ENCODE results near the gene IPPK. TPM values are rescaled to one million over a fixed set of nuclear protein-coding genes. Genes with fewer than 3 reads are reported as not detected.

IPPK gene
- total RNA-seq, 3 donors from 2014 or later = 6.8 to 9.0 (median 7.7) TPM

DNA sequence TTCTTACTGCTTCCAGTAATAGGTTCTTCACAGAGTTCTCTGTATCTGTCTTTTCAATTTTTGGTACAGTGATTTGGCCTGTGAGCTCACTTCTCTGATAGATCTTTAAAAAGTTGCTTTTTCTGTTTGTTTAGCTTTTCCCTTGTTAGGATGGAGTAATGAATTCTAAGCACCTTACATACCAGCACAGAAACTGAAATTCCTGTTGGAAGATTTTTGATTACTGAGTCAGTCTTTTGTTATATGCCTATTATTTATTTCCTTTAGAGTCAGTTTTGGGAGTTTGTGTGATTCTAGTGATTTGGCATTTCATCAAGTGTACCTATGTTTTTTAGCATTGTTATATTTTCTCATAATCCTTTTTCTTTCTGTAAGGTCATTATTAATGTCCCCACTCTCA lies 37.6 kb upstream of the IPPK start:
- Histone ChIP-seq H3K4me1 (ENCODE audit: low read depth) (no peaks in the 10 kb centered on the region), H3K36me3 (ENCODE audit: low read depth) (no peaks in the 10 kb centered on the region), H3K4me3 (no peak overlapping the region), H3K9me3 (no peaks in the 10 kb centered on the region)
- no peak for TF ChIP-seq CTCF (IDR thresholded peaks at IDR 0.05)
- intact Hi-C loops (cut with DNase I, micrococcal nuclease) = no loop called here
- no peak for ATAC-seq
- DNase-seq = no peak

- Histone ChIP-seq H3K4me1 (ENCODE audit: low read depth) (no peaks in the 10 kb centered on the region), H3K9me3 (no peaks in the 10 kb centered on the region), H3K4me3 (no peak overlapping the region), H3K36me3 (ENCODE audit: low read depth) (no peaks in the 10 kb centered on the region)
- intact Hi-C loops (cut with DNase I, micrococcal nuclease) = no loop called here
- no peak for TF ChIP-seq CTCF (IDR thresholded peaks at IDR 0.05)
- ATAC-seq (peak; percentile 74), DNase-seq (no peak)
Measured at GRCh38 chr9:92706218-92706940, 36.4 kb upstream of the IPPK start.

- DNase-seq (no peak), ATAC-seq (no peak)
- Histone ChIP-seq H3K9me3 (no peaks in the 10 kb centered on the region), H3K4me1 (ENCODE audit: low read depth) (no peaks in the 10 kb centered on the region), H3K36me3 (ENCODE audit: low read depth) (no peaks in the 10 kb centered on the region), H3K4me3 (no peak overlapping the region)
- no peak for TF ChIP-seq CTCF (IDR thresholded peaks at IDR 0.05)
- intact Hi-C loops (cut with DNase I, micrococcal nuclease) = no loop called here
Measured at GRCh38 chr9:92704528-92704927, 34.6 kb upstream of the IPPK start.

DNA sequence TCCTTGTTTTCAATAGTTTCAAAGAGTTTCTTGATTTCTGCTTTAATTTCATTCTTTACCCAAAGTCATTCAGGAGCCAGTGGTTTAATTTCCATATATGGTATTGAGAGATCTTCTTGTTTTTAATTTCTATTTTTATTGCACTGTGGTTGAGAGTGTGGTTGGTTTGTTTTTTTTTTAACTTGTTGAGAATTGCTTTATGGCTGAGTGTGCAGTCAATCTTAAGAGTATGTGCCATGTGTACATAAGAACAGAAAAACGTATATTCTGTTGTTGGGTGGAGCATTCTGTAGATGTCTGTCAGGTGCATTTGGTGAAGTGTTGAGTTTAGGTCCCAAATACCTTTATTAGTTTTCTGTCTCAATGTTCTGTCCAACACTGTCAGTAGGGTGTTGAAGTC lies 26.7 kb upstream of the IPPK start:
- intact Hi-C loops (cut with DNase I, micrococcal nuclease) = no loop called here
- Histone ChIP-seq H3K4me1 (ENCODE audit: low read depth) (no peaks in the 10 kb centered on the region), H3K36me3 (ENCODE audit: low read depth) (no peaks in the 10 kb centered on the region), H3K9me3 (peaks cover 19% of the 10 kb centered on the region), H3K4me3 (no peak overlapping the region)
- no peak for DNase-seq
- ATAC-seq = no peak
- no peak for TF ChIP-seq CTCF (IDR thresholded peaks at IDR 0.05)

DNA sequence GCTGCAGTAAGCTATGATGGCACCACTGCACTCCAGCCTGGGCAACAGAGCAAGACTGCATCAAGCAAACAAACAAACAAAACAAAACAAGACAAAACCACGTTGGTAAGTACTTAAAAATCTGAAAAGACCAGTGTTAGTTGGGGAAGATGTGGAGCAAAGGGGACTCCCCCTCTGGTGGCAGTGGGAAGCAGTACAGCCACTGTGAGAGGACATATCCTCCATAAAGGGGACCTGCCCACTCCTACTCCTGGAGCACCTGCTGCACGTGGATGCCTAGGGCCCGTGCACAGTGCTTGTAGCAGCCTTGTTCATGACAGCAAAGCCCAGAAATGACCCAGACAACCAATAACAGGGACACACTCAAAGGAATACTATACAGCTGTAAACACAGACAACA lies 17.0 kb upstream of the IPPK start:
- DNase-seq = no peak
- no peaks in the 10 kb centered on the region for H3K36me3 ChIP-seq (ENCODE audit: low read depth)
- no peak for TF ChIP-seq CTCF (IDR thresholded peaks at IDR 0.05)
- H3K4me3 ChIP-seq = no peak overlapping the region
- no peak for ATAC-seq
- H3K4me1 ChIP-seq (ENCODE audit: low read depth) = no peaks in the 10 kb centered on the region
- intact Hi-C loops (cut with DNase I, micrococcal nuclease) = no loop called here
- peaks cover 6% of the 10 kb centered on the region for H3K9me3 ChIP-seq

- Histone ChIP-seq H3K9me3 (no peaks in the 10 kb centered on the region), H3K36me3 (ENCODE audit: low read depth) (no peaks in the 10 kb centered on the region), H3K4me3 (no peak overlapping the region), H3K4me1 (ENCODE audit: low read depth) (no peaks in the 10 kb centered on the region)
- ATAC-seq = no peak
- intact Hi-C loops (cut with DNase I, micrococcal nuclease) = no loop called here
- no peak for DNase-seq
- TF ChIP-seq CTCF (IDR thresholded peaks at IDR 0.05) = no peak
Measured at GRCh38 chr9:92685022-92685421, 15.1 kb upstream of the IPPK start.
